Cardiac fibroblast (primary cell): ENCODE data around the gene MED15.
"Not testable (repeated sequence)": the region's sequence is repeated elsewhere in the genome, so short reads cannot be mapped to it uniquely, and the experiment has no call there.

Source experiments
- DNase-seq, 2 donors: peaks; one replicate each; pipeline versions ENCODE4 v3.0.0 to v3.0.0-alpha.2; 2010; ENCODE audit warnings: low read depth in 2 of 2
- H3K4me3 ChIP-seq, 2 donors: replicated peaks in 1 of 2; 1 replicate in 1 of 2; 2 replicates in 1 of 2; pipeline ENCODE4 v1.5.1; 2011; ENCODE audit warnings: low read depth in 2 of 2, low read length in 2 of 2, mild to moderate bottlenecking in 2 of 2, moderate library complexity in 1 of 2
- TF ChIP-seq, protein P1 (sequence below): IDR thresholded peaks from one replicate; pipeline ENCODE4 v1.5.1; 2011; ENCODE audit warnings: low read depth, mild to moderate bottlenecking, low read length, inconsistent platforms

Gene MED15

DNA sequence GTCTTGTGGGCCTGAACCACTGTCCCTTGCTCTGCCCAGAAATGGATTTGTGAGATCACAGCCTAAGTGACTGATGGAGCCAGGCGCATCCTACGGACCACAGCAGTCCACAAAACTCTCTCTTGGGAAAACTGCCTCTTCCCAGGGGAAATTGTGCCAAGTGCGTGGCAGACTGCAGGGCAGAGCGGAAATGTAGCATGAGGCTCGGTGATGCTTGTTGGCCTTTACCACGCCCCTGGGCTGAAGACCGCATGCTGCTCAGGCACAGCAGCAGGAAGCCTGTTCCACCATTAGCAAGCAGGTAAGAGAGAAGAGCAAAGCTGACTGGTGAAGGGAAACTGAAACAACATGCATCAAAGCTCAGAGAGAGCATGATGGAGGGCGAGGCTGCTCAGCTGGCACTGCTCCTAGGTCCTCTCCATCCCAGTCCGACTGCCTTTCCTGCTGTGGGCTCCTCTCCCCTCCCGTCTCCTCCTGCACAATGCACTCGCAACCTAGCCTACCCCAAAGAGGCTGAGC is 43.3 kb upstream of the MED15 start:
- DNase-seq = no peak
- H3K4me3 ChIP-seq = no peak overlapping the region
- TF ChIP-seq, protein P1, sequence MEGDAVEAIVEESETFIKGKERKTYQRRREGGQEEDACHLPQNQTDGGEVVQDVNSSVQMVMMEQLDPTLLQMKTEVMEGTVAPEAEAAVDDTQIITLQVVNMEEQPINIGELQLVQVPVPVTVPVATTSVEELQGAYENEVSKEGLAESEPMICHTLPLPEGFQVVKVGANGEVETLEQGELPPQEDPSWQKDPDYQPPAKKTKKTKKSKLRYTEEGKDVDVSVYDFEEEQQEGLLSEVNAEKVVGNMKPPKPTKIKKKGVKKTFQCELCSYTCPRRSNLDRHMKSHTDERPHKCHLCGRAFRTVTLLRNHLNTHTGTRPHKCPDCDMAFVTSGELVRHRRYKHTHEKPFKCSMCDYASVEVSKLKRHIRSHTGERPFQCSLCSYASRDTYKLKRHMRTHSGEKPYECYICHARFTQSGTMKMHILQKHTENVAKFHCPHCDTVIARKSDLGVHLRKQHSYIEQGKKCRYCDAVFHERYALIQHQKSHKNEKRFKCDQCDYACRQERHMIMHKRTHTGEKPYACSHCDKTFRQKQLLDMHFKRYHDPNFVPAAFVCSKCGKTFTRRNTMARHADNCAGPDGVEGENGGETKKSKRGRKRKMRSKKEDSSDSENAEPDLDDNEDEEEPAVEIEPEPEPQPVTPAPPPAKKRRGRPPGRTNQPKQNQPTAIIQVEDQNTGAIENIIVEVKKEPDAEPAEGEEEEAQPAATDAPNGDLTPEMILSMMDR = no peak

DNA sequence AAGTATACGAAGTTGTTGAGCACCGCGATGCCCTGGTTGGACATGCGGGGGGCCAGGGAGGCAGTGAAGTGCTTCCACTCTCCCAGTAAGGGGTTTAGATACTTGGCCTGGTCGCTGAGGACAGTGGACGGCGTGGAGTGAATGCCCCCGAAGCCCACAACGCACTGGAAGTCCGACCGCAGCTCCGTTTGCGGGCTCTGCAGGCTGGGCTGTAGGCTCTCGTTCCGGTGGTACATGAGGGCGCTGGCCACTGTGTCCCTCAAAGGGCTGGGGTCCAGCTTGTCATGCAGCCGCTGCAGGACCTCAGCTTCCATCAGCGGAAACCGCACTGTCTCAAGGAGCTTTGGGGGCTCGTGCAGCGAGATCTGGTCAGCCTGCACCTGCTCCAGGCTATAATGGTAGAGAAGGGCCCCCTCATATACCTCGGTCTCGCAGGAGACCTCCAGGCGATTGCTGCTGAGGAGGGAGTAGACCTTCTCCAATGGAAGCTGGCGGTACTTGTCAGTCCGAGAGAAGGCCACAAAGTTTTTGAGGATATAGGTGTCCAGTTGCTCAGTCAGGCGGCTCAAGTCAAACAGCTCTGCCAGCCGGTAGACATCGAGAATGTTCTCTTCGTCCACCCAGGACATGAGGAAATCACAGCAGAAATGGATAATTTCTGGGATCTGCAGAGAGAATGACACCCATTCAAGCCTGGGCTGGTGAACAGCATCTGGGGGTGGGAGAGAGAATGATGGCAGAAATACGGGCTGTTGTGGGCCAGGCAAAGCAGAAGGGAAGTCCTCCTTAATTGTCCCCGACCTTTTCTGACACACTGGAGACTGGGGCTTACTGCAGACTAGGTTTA is 42.3 kb upstream of the MED15 start:
- no peak overlapping the region for H3K4me3 ChIP-seq
- TF ChIP-seq, protein P1 = no peak
- no peak for DNase-seq

DNA sequence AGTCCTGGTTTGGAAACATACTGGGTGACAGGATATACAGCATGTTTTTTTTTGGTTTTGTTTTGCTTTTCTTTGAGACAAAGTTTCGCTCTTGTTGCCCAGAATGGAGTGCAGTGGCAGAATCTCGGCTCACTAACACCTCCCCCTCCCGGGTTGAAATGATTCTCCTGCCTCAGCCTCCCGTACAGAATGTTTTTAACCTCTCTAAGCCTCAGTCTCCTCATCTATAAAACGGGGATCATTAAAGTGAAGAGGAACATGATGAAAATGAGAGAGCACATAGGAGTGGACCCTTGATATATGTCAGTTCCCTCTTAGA is 41.7 kb upstream of the MED15 start:
- TF ChIP-seq, protein P1 = no peak
- H3K4me3 ChIP-seq = no peak overlapping the region
- no peak for DNase-seq

DNA sequence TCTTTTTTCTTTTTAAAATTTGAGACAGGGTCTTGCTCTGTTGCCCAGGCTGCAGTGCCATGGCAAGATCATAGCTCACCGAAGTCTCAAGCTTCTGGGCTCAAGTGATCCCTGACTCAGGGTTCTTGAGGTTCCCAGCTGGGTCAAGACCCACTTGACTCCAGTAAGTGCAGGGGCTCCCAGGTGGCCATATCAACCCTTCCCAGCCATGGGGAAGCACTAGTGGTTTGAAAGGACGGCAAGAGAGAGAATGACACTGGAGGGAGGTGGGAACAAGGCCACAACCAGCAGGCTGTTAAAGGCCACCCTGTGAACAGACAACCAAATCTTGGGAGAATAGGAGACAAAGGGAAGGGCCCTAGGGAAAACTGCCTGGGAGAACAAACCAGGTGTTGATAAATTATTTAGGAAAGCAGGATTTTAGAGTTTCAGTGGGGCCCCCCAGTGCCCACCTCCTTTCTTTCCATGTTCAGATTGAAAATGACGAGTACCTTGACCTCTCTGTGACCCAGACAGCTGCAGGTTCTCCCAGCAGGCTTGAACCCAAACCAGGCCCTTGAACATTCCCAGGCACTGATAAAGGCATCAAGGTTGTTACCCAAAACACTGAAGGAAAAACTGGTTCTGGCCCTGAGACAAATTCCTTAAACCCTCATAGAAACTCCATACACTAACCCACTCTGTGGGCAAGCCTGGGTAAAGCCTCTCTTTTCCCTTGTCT is 40.6 kb upstream of the MED15 start:
- H3K4me3 ChIP-seq = no peak overlapping the region
- DNase-seq = no peak
- TF ChIP-seq, protein P1 = no peak

DNA sequence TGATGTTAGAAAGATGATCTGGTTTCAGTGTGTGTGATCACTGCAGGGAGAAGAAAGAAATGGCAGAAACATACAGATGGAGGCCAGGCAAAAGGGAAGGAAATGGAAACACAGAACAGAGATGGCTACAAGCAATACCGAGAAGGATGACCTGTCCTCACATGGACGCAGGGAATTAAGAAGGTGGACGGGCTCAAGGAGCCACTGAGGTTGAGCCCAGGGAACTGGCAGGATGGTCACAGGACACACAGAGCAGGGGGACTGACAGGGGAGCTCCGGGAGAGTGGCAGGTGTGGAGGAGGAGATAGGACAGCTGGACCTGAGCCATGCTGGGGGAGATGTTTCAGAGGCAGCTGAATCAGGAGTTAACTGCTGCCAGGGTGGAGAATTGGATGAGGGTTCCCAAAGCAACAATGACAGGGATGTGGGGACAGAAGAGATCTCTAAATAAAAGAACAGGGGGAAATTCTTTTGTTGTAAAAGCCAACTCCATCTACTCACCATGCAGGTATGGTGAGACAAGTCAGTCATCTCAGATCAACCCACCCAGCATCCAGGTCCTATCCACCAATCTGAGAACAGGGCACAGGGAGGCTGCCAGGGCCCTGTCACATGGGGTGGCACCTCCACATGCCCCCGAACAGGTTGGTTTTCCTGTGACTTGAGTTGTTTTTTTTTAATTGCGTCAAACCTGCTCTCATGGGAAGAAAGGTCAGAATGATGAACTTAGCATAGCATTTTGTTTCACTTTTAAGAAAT is 38.1 kb upstream of the MED15 start:
- no peak overlapping the region for H3K4me3 ChIP-seq
- no peak for DNase-seq
- TF ChIP-seq, protein P1 = no peak

DNA sequence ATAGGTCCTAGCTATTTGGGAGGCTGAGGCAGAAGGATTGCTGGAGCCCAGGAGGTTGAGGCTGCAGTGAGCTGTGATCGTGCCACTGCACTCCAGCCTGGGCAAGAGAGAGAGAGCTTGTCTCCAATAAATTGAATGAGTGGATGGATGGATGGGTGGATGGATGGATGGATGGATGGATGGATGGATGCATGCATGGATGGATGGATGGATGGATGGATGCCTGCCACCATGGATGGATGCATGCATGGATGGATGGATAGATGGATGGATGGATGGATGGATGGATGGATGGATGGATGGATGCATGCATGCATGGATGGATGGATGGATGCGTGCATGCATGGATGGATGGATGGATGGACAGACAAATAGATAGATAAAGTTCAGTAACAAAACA is 36.9 kb upstream of the MED15 start:
- H3K4me3 ChIP-seq, DNase-seq: not testable (repeated sequence)
